GM12878 (cell line): ENCODE data around the gene ST7. TPM values are rescaled to one million over a fixed set of nuclear protein-coding genes. Genes with fewer than 3 reads are reported as not detected.

Source experiments
- ATAC-seq: fragments of 200-7000 bp; cut with Tn5 transposase; 3 replicates; pipeline ENCODE4 v1.9.1; 2020; ENCODE audit warnings: mild to moderate bottlenecking, moderate library complexity
- BruUV-seq: library from RNA; stranded (reverse); fragments of 400-500 nt; replicated peaks from 2 replicates; lab custom pipeline; 2021; lab: Mats Ljungman, UMichigan
- CTCF ChIA-PET: fragments of 300-600 bp; sonication (Branson Sonifier 250); formaldehyde crosslinking; extraction: SDS; loops from one replicate; lab custom pipeline; 2021; ENCODE audit warnings: inconsistent platforms; lab: Yijun Ruan, JAX
- POLR2A ChIA-PET: fragments of 350-600 bp; formaldehyde crosslinking; extraction: SDS; loops from one replicate; lab custom pipeline; 2021; ENCODE audit warnings: inconsistent platforms; lab: Charles Lee
- RAD21 ChIA-PET: fragments of 300-600 bp; sonication (Branson Sonifier 250); formaldehyde crosslinking; loops from one replicate; lab custom pipeline; 2023; ENCODE audit warnings: antibody characterized with exemption; ENCODE audit not compliant: unreplicated experiment; lab: Charles Lee
- SMC1A ChIA-PET: fragments of 300-600 bp; sonication (Branson Sonifier 250); formaldehyde crosslinking; loops from one replicate; lab custom pipeline; 2023; ENCODE audit not compliant: unreplicated experiment, uncharacterized antibody; lab: Charles Lee
- DNase-seq: peaks from one replicate; pipeline ENCODE4 v3.0.0-alpha.2; 2011; ENCODE audit warnings: low read depth, low spot score
- FAIRE-seq: peaks from 3 replicates; lab custom pipeline; 2011; peaks lifted over from hg19 to GRCh38; lab: Jason Lieb, UNC
- H2AFZ ChIP-seq: 2 replicates; pipeline ENCODE4 v1.6.0; 2011; ENCODE audit warnings: low read depth, low read length, control low read depth; ENCODE audit not compliant: control insufficient read depth
- H3K27ac ChIP-seq: 2 replicates; pipeline ENCODE4 v1.5.1; 2011; ENCODE audit warnings: control low read depth; ENCODE audit not compliant: control insufficient read depth, insufficient read depth
- H3K27me3 ChIP-seq, 2 experiments: replicated peaks in 1 of 2; 2 replicates each; pipeline versions ENCODE4 v1.6.0 to v1.6.1; 2011; ENCODE audit warnings: low read length in 1 of 2; ENCODE audit not compliant: control insufficient read depth in 2 of 2, insufficient read depth in 2 of 2
- H3K36me3 ChIP-seq, 2 experiments: 2 replicates each; pipeline ENCODE4 v1.5.1; 2011; ENCODE audit warnings: low read length in 1 of 2; ENCODE audit not compliant: control insufficient read depth in 2 of 2, insufficient read depth in 2 of 2
- H3K4me1 ChIP-seq: 2 replicates; pipeline ENCODE4 v1.6.1; 2011; ENCODE audit warnings: mild to moderate bottlenecking, low read length, moderate library complexity, mixed read lengths; ENCODE audit not compliant: control insufficient read depth, insufficient read depth
- H3K4me2 ChIP-seq: 2 replicates; pipeline ENCODE4 v1.6.0; 2011; ENCODE audit warnings: control low read depth; ENCODE audit not compliant: control insufficient read depth, insufficient read depth
- H3K4me3 ChIP-seq: fragments of 200-600 bp; sonication (generic); 2 replicates; pipeline ENCODE4 v1.5.1; 2016
- H3K79me2 ChIP-seq: 2 replicates; pipeline ENCODE4 v1.6.0; 2011; ENCODE audit warnings: low read length; ENCODE audit not compliant: control insufficient read depth, insufficient read depth
- H3K9ac ChIP-seq: 2 replicates; pipeline ENCODE4 v1.8.0; 2011; ENCODE audit warnings: low read length, control low read depth, mixed read lengths; ENCODE audit not compliant: control insufficient read depth, insufficient read depth
- H3K9me3 ChIP-seq: replicated peaks from 3 replicates; pipeline ENCODE4 v1.5.1; 2011; ENCODE audit warnings: mild to moderate bottlenecking, low read length; ENCODE audit not compliant: control insufficient read depth, insufficient read depth
- H4K20me1 ChIP-seq: 2 replicates; pipeline ENCODE4 v1.6.0; 2011; ENCODE audit not compliant: control insufficient read depth, insufficient read depth
- CHD4 ChIP-seq: fragments of 200-600 bp; sonication (generic); IDR thresholded peaks from 2 replicates; pipeline ENCODE4 v1.6.1; 2016; ENCODE audit warnings: mild to moderate bottlenecking
- EP300 ChIP-seq, 2 experiments: fragments of 150-350 bp in 1 of 2; IDR thresholded peaks; 2 replicates each; pipeline ENCODE4 v1.6.1; 2011 to 2012; ENCODE audit warnings: low read depth in 2 of 2, low read length in 2 of 2, borderline replicate concordance in 1 of 2, improper control_type of control experiment in 1 of 2, inconsistent platforms in 1 of 2; ENCODE audit not compliant: control insufficient read depth in 1 of 2
- ESRRA ChIP-seq: IDR thresholded peaks from 2 replicates; pipeline ENCODE4 v1.6.1; 2012; ENCODE audit warnings: mild to moderate bottlenecking, low read length, improper control_type of control experiment
- IRF5 ChIP-seq: fragments of 450-650 bp; IDR thresholded peaks from 2 replicates; pipeline ENCODE4 v1.6.1; 2017; ENCODE audit warnings: borderline replicate concordance
- MEF2A ChIP-seq: IDR thresholded peaks from 2 replicates; pipeline ENCODE4 v1.6.1; 2011; ENCODE audit warnings: low read depth, mild to moderate bottlenecking, low read length, moderate library complexity; ENCODE audit not compliant: insufficient read depth
- NFIC ChIP-seq: IDR thresholded peaks from 2 replicates; pipeline ENCODE4 v1.6.1; 2012; ENCODE audit warnings: low read depth, mild to moderate bottlenecking, inconsistent platforms, low read length, moderate library complexity
- NR2C2 ChIP-seq: IDR thresholded peaks from 2 replicates; pipeline ENCODE4 v1.6.1; 2011; ENCODE audit warnings: borderline replicate concordance, low read depth; ENCODE audit not compliant: control insufficient read depth, insufficient read length
- NR2F1 ChIP-seq: fragments of 450-650 bp; conservative IDR thresholded peaks from 2 replicates; pipeline ENCODE4 v1.6.1; 2017; ENCODE audit warnings: mild to moderate bottlenecking
- ZBED1 ChIP-seq: IDR thresholded peaks from 2 replicates; pipeline ENCODE4 v1.6.1; 2016; ENCODE audit warnings: borderline replicate concordance
- ZNF384 ChIP-seq: IDR thresholded peaks from 2 replicates; pipeline ENCODE4 v1.6.1; 2012; ENCODE audit warnings: low read depth, mild to moderate bottlenecking, low read length, improper control_type of control experiment, borderline replicate concordance
- ZSCAN29 ChIP-seq: fragments of 450-650 bp; IDR thresholded peaks from 2 replicates; pipeline ENCODE4 v1.6.1; 2017; ENCODE audit warnings: mild to moderate bottlenecking, moderate library complexity
- WGBS: methylation state at CpG from one replicate; pipeline ENCODE4 v1.1.6; 2016; ENCODE audit warnings: low lambda C conversion rate; ENCODE audit not compliant: insufficient replicate concordance, insufficient coverage; ENCODE audit errors: missing lambda C conversion rate; 5-methylcytosine and 5-hydroxymethylcytosine counted together
- in situ Hi-C: fragments of 300-500 bp; cut with MboI; formaldehyde crosslinking; loops from 9 replicates; pipeline ENCODE4 v1.14.3; 2018; ENCODE audit warnings: mixed read lengths
- intact Hi-C: fragments of 100-400 bp; cut with micrococcal nuclease; formaldehyde crosslinking; loops from one replicate; pipeline ENCODE4 v1.14.2; 2022; ENCODE audit not compliant: unreplicated experiment
- polyA plus RNA-seq, 11 experiments: library from polyadenylated mRNA; depleted of rRNA in 4 of 11; unstranded in 6 of 11; stranded (reverse) in 5 of 11; fragments of >200 nt; fragmentation: Nextera tagmentation in 4 of 11; fragmentation: Illumina TruSeq in 1 of 11; extraction: Ambion mirVana in 4 of 11; extraction: Trizol in 1 of 11; gene quantifications; 1 replicate in 1 of 11; 2 replicates in 10 of 11; pipeline versions ENCODE4 v1.2.1 to v1.2.3, GENCODE V29; 2011 to 2016; ENCODE audit warnings: inconsistent platforms in 2 of 11, missing spikeins in 2 of 11, low read depth in 1 of 11
- total RNA-seq, 4 experiments: library from RNA; depleted of rRNA in 3 of 4; stranded (reverse); fragments of >200 nt in 3 of 4; fragmentation: Illumina TruSeq in 1 of 4; extraction: Trizol in 1 of 4; gene quantifications; 2 replicates each; pipeline versions ENCODE4 v1.2.1 to v1.2.3, GENCODE V29; 2013 to 2021

Gene ST7
- total and polyA plus RNA-seq, 10 of the 15 experiments (the other 5 are each of a cell fraction or from before 2014, with no cell fraction given) = 27.7 to 76.4 (median 53.6) TPM

- Histone ChIP-seq H3K79me2 (peaks cover 1% of the 10 kb centered on the region), H3K4me2 (no peak overlapping the region), H4K20me1 (no peaks in the 10 kb centered on the region), H3K27ac (0 out of 2 replicates have a peak overlapping the region, but pooled peaks have one; percentile 0), H3K4me1 (no peaks in the 10 kb centered on the region; the same call in 1 of the 2 replicates), H3K9me3 (no peaks in the 10 kb centered on the region), H3K9ac (no peak overlapping the region), H2AFZ (no peak overlapping the region), H3K36me3 (peaks cover 0 to 5% of the 10 kb centered on the region in 2 experiments; a peak in 2 of 4 replicates), H3K4me3 (no peak overlapping the region), H3K27me3 (no peaks in the 10 kb centered on the region)
- SMC1A ChIA-PET = interaction anchor here (0.6 to 15.4 kb wide), 15 partner anchors 8 to 245 kb away, joined by 3 to 527 read pairs (median 5); no protein-coding TSS in a partner anchor
- TF ChIP-seq EP300 (IDR thresholded peaks at IDR 0.05; ENCODE audit: borderline replicate concordance in 1 of 2, control insufficient read depth in 1 of 2, low read depth in 2 of 2, low read length in 2 of 2) (no peak), IRF5 (no peak), ZBED1 (no peak), MEF2A (no peak), ZSCAN29 (no peak), NR2C2 (no peak), ESRRA (no peak), NFIC (no peak), CHD4 (no peak), ZNF384 (no peak), NR2F1 (no peak)
- ATAC-seq = peak; percentile 23; the same call in 2 of the 3 replicates
- RAD21 ChIA-PET = interaction anchor here (0.6 to 16.7 kb wide), 13 partner anchors 10 to 190 kb away, joined by 3 to 379 read pairs (median 4); no protein-coding TSS in a partner anchor
- CTCF ChIA-PET = interaction anchor here (0.7 to 16.7 kb wide), 19 partner anchors 8 to 188 kb away, joined by 3 to 827 read pairs (median 4); partner anchors contain the start of gene ST7
- intact Hi-C loops = loop anchor here (1.0 kb wide), 2 partner anchors 130 to 187 kb away; no protein-coding TSS in a partner anchor
- WGBS = 89% methylated on average over 4 of the region's 4 CpGs
- in situ Hi-C loops = loop anchor here (10.0 kb wide), 1 partner anchor 64 kb away; no protein-coding TSS in a partner anchor
- no peak for DNase-seq
- FAIRE-seq = no peak
- POLR2A ChIA-PET = interaction anchor here (1.2 kb wide), 2 partner anchors 105 to 130 kb away, joined by 3 to 4 read pairs; no protein-coding TSS in a partner anchor
- no TSS peak for BruUV-seq
These were observed 165.4 kb downstream of the ST7 start for GRCh38 chr7:117118579-117119180.
